Dedifferentiated amniotic fluid mesenchymal stem cell (primary cell): ENCODE results near the gene ARHGAP40.

Experiments
- DNase-seq: peaks from one replicate; pipeline ENCODE4 v3.0.0-alpha.2; 2016; ENCODE audit errors: extremely low spot score

Gene ARHGAP40

DNA sequence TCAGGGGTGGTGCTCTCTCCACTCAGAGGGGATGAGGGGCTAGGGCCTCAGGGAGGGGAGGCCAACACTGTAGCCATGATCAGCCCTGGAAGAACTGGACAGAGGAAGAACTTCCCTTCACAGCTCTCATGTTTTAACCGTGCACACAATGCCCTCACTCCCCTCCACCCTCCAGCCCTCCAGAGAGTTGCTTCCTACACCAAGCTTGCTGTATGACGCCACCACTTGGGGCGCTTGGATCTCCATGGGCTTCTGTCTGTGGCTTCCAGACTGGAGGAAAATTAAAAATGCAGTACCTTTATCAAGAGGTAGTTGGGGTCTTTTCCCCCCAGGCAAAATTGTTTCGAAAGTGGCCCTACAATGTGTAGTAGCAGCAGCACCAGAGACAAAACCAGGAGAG is 48.4 kb downstream of the ARHGAP40 start:
- DNase-seq: no peak

DNA sequence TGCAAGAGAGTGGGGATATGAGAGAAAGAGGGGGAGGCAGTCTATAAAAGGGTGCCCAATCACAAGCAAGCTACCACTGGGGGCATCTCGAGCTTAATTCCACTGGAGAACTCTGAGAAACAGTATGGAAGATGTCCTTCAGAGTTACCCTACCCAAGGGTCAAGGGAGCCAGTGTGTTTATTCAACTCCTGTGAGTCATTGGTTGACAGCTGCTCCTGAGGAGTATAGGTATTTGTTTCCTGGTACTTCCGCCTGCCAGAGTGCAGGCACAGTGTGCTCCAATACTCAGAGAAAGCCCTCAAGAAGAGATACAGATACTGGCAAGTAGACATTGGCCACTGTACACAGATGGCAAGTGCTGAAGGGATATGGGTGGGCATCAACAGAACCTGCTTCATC is 49.5 kb downstream of the ARHGAP40 start:
- DNase-seq: no peak

DNA sequence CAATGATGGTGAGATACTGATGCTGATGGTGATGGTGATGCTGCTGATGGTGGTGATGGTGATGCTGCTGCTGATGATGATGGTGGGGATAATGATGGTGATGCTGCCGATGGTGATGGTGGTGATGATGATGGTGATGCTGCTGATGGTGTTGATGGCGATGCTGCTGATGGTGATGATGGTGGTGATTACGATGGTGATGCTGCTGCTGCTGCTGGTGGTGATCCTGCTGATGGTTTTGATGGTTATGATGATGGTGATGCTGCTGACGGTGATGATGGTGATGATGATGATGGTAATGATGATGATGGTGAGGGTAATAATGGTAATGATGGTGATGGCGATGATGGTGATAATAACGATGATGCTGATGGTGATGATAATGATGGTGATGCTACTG is 50.0 kb downstream of the ARHGAP40 start:
- DNase-seq: no peak

DNA sequence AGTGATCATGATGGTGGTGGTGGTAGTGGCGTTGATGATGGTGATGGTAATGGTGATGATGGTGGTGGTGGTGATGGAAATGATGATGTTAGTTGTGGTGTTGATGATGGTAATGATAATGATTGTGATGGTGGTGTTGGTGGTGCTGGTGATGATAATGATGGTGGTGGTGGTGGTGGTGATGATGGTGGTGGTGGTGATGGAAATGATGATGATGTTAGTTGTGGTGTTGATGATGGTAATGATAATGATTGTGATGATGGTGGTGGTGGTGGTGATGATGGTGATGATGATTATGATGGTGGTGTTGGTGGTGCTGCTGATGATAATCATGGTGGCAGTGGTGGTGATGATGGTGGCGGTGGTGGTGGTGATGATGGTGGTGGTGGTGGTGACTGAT is 51.4 kb downstream of the ARHGAP40 start:
- DNase-seq: no peak

DNA sequence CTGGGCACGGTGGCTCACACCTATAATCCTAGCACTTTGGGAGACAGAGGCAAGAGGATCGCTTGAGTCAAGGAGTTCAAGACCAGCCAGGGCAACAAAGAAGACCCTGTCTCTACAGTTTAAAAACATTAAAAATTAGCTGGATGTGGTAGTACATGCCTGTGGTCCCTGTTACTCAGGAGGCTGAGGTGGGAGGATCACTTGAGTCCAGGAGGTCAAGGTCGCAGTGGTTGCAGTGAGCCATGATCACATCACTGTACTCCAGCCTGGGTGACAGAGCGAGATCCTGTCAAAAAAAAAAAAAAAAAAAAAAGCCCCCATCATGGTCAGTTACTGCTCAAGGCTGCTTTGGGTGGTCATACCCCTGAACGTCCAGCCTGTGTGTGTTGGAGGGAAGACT is 55.8 kb downstream of the ARHGAP40 start:
- DNase-seq: no peak

DNA sequence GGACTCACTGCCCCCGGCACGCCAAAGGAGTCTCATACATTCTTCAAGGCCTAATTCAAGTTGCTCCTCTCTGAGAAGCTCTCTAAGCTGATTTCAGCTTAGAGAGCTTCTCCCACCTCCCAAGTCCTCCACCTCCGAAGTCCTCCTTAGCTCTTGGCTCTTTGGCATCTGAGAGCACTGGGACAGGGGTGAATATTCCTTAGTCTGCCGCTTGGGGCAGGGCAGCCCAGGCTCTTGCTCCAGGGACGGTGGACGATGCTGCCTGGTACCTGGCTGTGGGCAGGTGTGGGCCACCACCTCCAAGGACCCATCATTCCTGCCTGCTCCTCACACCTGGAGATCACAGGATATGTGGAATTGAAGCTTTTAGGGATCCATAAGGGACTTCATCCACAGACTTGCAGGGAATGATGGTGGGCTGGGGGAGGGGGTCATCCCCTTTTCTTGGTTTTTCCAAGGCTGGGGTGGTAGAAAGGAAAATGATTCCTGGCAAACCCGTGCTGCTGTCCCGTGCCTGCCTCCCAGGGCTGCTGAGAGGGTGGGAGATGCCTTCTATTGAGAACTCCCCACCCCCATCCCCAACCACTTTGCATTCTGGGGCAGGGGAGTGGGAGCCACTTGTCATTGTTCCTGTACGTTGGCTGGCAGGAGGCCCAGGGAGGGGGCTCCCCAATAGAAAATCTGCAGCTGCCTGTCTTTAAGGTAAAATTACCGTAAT is 57.4 kb downstream of the ARHGAP40 start:
- no peak for DNase-seq

DNA sequence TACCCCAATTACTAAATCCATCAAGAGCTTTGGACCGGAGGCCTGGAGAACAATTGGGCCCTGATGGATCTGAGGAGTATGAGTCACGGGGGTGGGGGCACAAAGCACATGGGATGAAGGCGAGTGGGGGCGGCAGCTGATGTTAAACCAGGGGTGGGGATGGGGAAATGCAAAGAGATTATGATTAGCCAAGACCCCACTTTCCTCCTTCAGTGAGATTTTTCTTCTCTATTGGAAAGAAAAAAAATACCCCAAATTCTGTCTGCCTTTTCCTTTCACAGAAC is 57.9 kb downstream of the ARHGAP40 start:
- DNase-seq: no peak

DNA sequence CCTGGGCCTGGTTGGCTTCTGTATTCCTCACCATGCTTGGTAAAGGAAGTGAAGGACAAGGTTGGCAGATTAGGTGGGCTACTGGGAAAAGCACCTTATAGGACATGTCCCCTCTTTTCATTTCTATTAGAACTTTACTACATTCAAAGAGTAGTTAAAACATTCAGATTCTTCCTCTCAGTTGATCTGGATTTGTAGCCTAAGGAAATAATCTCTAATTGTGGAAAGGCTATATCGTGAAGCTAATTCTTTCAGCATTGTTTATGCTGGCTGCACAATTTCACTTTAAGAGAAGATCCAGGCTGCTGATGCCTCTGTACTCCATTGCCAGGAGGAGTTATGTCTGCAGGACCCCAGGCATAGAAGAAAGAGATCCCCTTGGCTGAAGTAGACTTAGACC is 58.8 kb downstream of the ARHGAP40 start:
- DNase-seq: no peak

DNA sequence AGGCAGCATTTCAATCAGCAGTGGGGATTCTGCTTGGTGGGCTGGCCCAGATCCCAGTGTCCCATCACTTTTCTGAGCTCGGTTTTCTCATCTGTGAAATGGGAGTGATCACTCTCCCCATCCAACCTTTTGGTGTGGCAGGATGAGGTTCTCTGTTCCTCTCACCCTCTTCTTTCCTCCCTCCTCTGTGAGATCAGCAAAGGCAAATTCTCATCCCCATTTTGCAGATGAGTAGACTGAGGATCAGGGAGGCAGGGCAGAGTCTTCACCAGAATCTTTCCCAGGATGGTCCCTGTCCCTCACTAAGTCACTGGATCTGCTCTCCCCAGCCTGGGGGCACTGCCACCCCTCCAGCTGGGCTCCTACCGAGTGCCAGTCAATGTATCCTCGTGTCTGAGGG is 62.1 kb downstream of the ARHGAP40 start:
- DNase-seq: no peak

DNA sequence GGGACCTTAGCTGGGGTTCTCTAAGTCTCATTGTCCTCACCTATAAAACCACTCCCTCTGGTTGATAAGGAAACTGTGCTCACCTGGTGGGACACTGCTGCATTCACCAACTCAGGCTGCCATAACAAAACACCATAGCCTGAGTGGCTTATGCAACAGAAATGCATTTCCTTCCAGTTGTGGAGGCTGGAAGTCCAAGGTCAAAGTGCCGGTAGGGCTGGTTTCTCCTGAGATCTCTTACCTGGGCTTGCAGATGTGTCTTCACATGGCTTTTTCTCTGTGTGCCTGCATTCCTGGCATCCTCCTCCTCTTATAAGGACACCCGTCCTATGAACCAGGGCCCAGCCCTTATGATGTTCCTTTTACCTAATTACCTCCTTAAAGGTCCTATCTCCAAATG is 62.7 kb downstream of the ARHGAP40 start:
- DNase-seq: no peak

DNA sequence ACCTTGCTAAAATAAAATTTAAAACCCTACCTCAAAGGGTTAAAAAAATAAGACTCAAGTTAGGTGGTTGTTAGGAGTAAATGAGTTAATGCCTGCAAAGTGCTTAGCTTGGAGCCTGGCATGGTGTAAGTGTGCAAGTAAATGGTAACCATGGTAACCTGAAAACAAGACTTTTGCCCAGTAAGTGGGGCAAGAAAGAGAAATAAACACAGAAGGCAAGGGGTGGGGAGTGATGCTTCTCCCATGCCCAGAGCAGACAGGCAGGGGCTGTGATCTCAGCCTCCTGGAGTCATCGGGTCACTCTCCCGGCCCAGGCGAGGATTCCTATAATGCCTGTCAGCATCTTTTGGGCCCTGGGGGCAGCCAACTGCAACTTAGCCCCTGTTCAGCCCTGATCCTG is 63.5 kb downstream of the ARHGAP40 start:
- no peak for DNase-seq

DNA sequence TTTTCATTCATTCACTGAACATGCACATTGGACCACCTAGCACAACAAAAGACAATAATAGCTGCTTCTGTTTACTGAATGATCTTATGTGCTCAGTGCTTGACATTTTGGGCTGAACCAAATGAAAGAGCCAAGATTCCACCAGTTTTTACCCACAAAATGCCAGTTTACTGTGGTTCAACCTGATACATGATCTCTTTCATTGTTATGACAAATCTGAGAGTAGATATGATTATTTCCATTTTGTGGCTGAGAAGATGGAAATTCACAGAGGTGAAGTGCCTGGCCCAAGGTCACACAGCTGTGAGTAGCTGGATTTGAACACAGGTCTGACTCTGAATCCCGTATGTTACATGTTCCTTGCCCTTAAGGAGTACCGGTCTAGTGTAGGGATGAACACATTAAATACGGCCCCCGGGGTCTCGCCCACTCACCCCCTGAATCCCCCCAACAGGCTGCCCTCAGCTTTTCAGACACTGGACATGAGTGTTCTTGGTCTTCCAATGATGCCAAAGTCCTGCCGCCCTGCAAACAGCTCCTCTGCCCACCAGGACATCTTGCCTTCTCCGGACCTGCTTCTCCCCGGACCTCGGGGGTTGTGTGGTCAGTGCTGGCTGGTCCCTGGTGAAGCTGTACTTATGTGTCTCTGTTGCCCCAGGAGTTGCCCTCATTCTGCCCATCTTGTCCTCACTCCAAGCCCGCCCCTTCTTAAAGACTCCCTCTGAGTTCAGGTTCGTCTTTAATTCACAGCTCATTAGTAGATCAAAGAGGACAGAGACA is 64.1 kb downstream of the ARHGAP40 start:
- no peak for DNase-seq

DNA sequence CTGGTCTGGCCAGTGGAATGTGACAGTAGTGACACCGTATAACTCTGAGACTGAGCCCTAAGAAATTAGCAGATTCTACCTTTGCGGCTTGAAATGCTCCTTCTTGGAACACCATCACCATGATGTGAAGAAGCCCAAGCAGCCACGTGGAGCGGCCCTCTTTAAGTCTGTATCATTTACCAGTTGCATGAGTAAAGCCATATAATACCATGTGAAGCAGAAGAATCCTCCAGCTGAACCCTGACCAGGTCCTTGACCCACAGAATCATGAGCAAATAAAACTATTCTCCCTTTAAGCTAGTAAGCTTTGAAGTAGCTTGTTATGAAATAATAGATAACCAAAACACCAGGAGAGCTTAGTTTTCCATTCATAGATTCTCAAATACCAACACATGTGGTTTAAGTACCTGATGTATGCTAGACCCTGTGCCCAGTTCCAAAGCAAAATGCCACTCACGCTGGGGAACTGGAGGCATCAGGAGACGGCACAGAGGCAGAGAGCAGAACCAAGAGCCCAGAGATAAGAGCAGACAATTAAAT is 65.9 kb downstream of the ARHGAP40 start:
- no peak for DNase-seq

DNA sequence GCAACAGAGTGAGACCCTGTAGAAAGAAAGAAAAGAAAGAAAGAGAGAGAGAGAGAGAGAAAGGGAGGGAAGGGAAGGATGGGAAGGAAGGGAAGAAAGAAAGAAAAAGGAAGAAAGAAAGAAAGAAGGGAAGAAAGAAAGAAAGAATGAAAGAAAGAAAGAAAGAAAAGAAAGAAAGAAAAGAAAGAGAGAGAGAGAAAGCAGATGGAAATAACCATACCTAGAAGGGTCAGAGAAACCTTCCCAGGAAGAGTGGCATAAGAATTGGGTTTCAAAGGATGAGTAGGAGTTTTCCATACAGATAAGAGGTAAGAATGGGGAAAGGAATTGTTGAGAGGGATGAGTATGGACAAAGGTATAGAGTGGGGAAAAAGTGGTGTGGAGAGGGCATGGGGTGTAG is 68.1 kb downstream of the ARHGAP40 start:
- DNase-seq: no peak

DNA sequence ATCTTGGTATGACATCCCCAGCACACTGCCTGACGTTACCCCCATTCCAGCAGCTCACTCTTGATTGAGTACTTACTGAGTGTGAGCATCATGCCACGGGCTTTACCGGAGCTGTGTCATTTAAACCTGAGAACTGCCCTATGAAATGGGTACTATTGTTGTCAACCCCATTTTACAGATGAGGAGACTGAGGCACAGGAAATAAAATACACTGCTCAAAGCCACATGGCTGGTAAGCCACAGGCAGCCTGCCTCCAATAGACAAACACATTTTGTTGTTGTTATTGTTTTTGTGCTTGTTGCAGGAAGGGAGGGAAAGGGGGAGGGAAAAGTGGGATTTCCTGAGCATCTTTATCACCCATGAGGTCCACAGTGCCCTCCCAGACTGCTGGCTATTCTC is 69.2 kb downstream of the ARHGAP40 start:
- DNase-seq: no peak

DNA sequence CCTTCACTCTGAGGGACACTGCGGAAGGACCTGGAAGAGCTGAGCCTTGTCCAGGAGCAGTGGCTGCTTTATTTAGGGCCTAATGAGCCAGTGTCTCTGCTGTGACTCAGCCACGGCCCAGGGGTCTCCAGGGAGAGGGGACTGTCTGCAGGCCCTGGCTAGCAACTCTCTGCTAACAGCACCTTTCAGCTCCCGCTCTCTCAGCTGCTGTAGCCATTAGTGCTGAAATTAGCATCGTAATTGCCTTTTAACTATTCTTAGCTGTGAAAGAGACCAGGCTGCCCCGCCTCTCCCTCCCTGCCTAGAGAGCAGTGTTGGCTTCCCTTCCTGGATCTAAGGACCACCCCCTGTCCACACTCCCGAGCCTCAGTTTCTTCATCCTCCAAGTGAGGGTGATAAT is 69.6 kb downstream of the ARHGAP40 start:
- DNase-seq: no peak

DNA sequence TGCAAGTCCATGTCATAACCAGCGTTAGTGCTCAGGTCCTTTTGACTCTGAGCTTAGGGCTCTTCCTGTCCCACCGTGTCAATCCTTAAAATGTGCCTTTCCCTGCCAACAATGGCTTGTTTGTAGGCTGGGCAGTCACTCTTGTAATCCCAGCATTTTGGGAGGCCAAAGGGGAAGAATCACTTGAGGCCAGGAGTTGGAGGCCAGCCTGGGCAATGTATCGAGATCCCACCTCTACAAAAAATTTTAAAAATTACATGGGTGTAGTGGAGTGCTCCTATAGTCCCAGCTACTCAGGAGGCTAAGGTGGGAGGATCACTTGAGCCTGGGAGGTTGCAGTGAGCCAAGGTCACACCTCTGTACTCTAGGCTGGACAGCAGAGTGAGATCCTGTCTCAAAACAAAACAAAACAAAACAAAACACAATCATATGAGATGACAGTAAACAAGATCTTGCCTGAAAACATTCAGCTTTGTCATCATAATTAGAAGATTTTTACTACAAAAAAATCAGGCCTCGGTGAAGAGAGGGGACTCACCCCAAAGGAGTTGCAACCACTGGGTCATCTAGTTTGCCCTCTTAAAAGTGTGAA is 70.2 kb downstream of the ARHGAP40 start:
- no peak for DNase-seq

DNA sequence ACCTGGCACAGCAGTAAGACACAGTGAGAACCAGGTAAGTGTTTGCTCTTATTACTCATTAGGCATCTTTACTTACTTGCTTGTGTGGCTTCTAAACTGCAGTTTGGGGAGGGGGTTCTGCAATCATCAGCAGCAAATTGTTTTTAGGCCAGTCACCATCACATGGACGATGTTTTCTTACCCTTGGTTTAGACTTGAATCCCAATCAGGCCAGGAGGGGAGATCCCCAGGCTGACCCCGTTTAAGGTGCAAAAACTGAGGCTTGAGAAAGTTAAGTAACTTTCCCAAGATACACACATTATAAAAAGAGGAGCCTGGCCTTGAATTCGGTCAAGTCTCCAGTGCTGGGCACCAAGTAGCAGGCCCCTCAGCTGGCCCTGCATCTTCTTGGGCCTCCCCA is 70.9 kb downstream of the ARHGAP40 start:
- no peak for DNase-seq

DNA sequence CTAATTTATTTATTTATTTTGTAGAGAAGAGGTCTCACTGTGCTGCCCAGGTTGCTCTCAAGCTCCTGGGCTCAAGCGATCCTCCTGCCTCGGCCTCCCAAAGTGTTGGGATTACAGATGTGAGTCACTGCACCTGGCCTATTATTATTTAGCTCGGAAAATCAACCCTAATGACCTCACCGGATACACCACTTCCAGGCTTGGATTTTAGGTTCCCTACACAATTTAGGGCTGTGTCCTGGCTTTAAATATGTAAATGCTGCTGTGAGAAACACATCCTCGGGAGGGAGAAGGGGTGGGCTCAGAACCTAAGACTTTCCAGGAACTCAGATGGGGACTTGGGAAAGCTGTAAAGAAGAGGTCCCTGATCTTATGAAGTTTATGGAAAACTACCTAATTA is 71.7 kb downstream of the ARHGAP40 start:
- DNase-seq: no peak

DNA sequence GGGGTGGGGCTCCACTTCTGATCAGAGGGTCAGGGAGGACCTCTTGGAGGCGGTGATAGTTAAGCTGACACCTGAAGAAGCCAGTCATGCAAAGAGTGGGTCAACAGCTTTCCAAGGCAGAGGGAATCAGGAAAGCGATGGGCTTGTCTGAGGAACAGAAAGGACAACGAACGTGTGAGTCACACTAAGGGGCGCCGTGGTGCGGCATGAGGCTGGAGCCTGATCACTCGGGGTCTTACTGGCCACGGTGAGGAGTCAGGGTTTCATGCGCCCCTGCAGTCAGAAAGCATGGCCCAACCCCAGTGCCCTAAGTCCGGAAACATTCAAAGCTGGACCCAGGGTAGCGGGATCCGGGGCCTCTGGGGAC is 72.1 kb downstream of the ARHGAP40 start:
- DNase-seq: no peak

DNA sequence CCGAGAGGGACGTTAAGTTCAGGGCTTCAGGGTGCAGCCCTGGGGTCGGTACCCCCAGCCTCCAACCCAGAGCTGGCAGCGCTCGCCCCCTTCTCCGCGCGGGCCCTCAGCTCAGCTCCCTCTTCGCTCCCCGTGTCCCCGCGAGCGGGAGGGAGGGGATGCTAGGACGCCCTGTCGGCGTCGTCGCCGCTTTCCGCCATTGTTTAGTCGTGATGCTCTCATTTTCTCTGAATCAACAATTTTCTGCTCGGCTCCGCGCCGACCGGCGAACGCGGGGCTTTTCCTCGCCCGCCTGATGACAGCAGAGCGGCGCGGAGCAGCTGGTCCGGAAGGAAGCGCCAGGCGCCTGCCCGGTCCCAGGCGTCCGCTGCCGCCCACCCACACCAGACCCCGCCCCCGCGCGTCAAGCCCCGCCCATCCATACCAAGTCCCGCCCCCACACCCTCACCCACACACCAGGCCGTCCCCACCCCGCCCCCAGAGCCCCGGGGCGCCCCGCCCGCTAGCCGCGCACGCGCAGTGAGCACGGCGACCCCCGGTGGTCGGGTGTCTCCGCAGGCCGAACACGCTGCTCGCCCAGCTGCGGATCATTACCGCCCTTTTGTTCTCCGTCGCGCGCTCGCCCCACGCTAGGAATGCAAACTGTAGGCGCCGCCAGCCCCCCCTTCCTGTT is 72.6 kb downstream of the ARHGAP40 start:
- peak; percentile 14 for DNase-seq

DNA sequence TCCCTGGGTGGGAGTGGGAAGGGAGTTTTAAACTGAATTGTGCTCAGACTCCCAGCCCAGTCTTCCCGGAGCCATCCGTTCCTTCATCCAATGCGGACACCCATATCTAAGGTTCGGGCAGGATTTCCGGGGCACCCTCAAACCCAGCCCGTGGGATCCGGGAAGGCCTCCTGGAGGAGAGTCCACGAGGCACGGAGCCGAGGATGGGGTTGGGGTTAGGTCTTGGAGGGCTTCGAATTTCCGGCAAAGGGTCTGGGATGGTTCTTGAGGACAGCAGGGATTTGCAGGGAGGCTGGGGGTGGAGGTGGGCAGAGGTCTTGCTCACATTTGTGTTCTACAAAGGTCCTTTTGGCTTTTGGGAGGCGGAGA is 73.1 kb downstream of the ARHGAP40 start:
- DNase-seq: no peak

DNA sequence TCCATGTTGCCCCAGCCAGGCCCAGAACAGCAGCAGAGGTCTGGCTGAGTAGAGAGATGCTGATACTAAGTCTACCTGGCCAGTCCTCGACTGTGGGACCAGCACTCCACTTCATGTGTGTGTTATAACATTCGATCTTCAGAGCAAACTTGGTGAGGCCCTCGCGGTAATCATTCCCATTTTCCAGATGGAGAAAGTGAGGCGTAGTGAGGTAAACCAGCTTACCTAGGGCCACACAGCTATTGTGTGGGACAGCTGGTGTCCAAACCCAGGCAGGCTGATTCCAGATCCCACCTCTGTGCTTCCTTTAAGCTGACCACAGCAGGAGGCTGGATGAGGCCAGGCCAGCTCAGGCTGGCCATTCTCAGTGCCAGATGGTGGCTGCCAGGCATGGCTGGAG is 75.0 kb downstream of the ARHGAP40 start:
- DNase-seq: no peak
